ENCODE measurements around the gene CD7.

Gene CD7

GRCh38 chr17:82324566-82325285 lies 7.3 kb upstream of the CD7 start:
- no peak overlapping the region for H3K27ac Mint-ChIP-seq
- no peaks in the 10 kb centered on the region for H3K27me3 Mint-ChIP-seq
- no peaks in the 10 kb centered on the region for H3K9me3 Mint-ChIP-seq (ENCODE audit: low read depth)
- no peak overlapping the region for H3K4me3 Mint-ChIP-seq
- H3K36me3 Mint-ChIP-seq: no peaks in the 10 kb centered on the region
- peaks cover 19% of the 10 kb centered on the region for H3K4me1 Mint-ChIP-seq (ENCODE audit: low read depth)

- H3K9me3 Mint-ChIP-seq (ENCODE audit: low read depth): no peaks in the 10 kb centered on the region
Measured at GRCh38 chr17:82323514-82324234, 6.3 kb upstream of the CD7 start.

GRCh38 chr17:82322526-82323453 lies 5.4 kb upstream of the CD7 start:
- Mint-ChIP-seq H3K4me1 (ENCODE audit: low read depth) (peaks cover 19% of the 10 kb centered on the region), H3K36me3 (no peaks in the 10 kb centered on the region), H3K4me3 (peak overlapping the region; percentile 87), H3K27ac (peak overlapping the region; percentile 93), H3K27me3 (no peaks in the 10 kb centered on the region), H3K9me3 (ENCODE audit: low read depth) (no peaks in the 10 kb centered on the region)

More at GRCh38 chr17:82323514-82324234, 6.3 kb upstream of the CD7 start:
- H3K4me3 Mint-ChIP-seq: peak overlapping the region; percentile 32
- peak overlapping the region; percentile 5 for H3K27ac Mint-ChIP-seq
- no peaks in the 10 kb centered on the region for H3K36me3 Mint-ChIP-seq
- no peaks in the 10 kb centered on the region for H3K27me3 Mint-ChIP-seq
- H3K4me1 Mint-ChIP-seq (ENCODE audit: low read depth): peaks cover 19% of the 10 kb centered on the region

- no peaks in the 10 kb centered on the region for H3K27me3 Mint-ChIP-seq
- H3K9me3 Mint-ChIP-seq (ENCODE audit: low read depth): no peaks in the 10 kb centered on the region
- peak overlapping the region; percentile 87 for H3K4me3 Mint-ChIP-seq
- peaks cover 21% of the 10 kb centered on the region for H3K4me1 Mint-ChIP-seq (ENCODE audit: low read depth)
- peak overlapping the region; percentile 93 for H3K27ac Mint-ChIP-seq
- no peaks in the 10 kb centered on the region for H3K36me3 Mint-ChIP-seq
Measured at GRCh38 chr17:82321947-82322466, 4.6 kb upstream of the CD7 start.

- Mint-ChIP-seq H3K27me3 (no peaks in the 10 kb centered on the region), H3K9me3 (ENCODE audit: low read depth) (no peaks in the 10 kb centered on the region)
Measured at GRCh38 chr17:82320956-82321927, 3.8 kb upstream of the CD7 start.

GRCh38 chr17:82320140-82320840 lies 2.9 kb upstream of the CD7 start:
- Mint-ChIP-seq H3K36me3 (peaks cover 2% of the 10 kb centered on the region), H3K27ac (peak overlapping the region; percentile 98), H3K4me3 (peak overlapping the region; percentile 67), H3K4me1 (ENCODE audit: low read depth) (peaks cover 26% of the 10 kb centered on the region), H3K27me3 (no peaks in the 10 kb centered on the region), H3K9me3 (ENCODE audit: low read depth) (no peaks in the 10 kb centered on the region)

More at GRCh38 chr17:82320956-82321927, 3.8 kb upstream of the CD7 start:
- peak overlapping the region; percentile 98 for H3K27ac Mint-ChIP-seq
- no peaks in the 10 kb centered on the region for H3K36me3 Mint-ChIP-seq
- H3K4me3 Mint-ChIP-seq: peak overlapping the region; percentile 91
- peaks cover 23% of the 10 kb centered on the region for H3K4me1 Mint-ChIP-seq (ENCODE audit: low read depth)

GRCh38 chr17:82319619-82320062 lies 2.2 kb upstream of the CD7 start:
- peak overlapping the region; percentile 64 for H3K27ac Mint-ChIP-seq
- H3K4me3 Mint-ChIP-seq: no peak overlapping the region
- H3K36me3 Mint-ChIP-seq: peaks cover 2% of the 10 kb centered on the region
- peaks cover 24% of the 10 kb centered on the region for H3K4me1 Mint-ChIP-seq (ENCODE audit: low read depth)
- H3K27me3 Mint-ChIP-seq: no peaks in the 10 kb centered on the region
- H3K9me3 Mint-ChIP-seq (ENCODE audit: low read depth): no peaks in the 10 kb centered on the region

GRCh38 chr17:82318772-82319606 lies 1.6 kb upstream of the CD7 start:
- Mint-ChIP-seq H3K4me1 (ENCODE audit: low read depth) (peaks cover 22% of the 10 kb centered on the region), H3K27me3 (no peaks in the 10 kb centered on the region), H3K36me3 (peaks cover 2% of the 10 kb centered on the region), H3K9me3 (ENCODE audit: low read depth) (no peaks in the 10 kb centered on the region), H3K4me3 (no peak overlapping the region), H3K27ac (no peak overlapping the region)

GRCh38 chr17:82318169-82318498 lies 726 bp upstream of the CD7 start:
- H3K4me1 Mint-ChIP-seq (ENCODE audit: low read depth): peaks cover 29% of the 10 kb centered on the region
- H3K27me3 Mint-ChIP-seq: no peaks in the 10 kb centered on the region
- H3K4me3 Mint-ChIP-seq: no peak overlapping the region
- H3K9me3 Mint-ChIP-seq (ENCODE audit: low read depth): no peaks in the 10 kb centered on the region
- H3K36me3 Mint-ChIP-seq: peaks cover 4% of the 10 kb centered on the region
- H3K27ac Mint-ChIP-seq: no peak overlapping the region

GRCh38 chr17:82316651-82317393 lies 586 bp downstream of the CD7 start:
- Mint-ChIP-seq H3K36me3 (peaks cover 4% of the 10 kb centered on the region), H3K9me3 (ENCODE audit: low read depth) (no peaks in the 10 kb centered on the region), H3K4me3 (peak overlapping the region; percentile 96), H3K4me1 (ENCODE audit: low read depth) (peaks cover 24% of the 10 kb centered on the region), H3K27ac (peak overlapping the region; percentile 98), H3K27me3 (no peaks in the 10 kb centered on the region)

- Mint-ChIP-seq H3K4me3 (peak overlapping the region; percentile 96), H3K36me3 (peaks cover 4% of the 10 kb centered on the region), H3K4me1 (ENCODE audit: low read depth) (peaks cover 24% of the 10 kb centered on the region), H3K27me3 (no peaks in the 10 kb centered on the region), H3K9me3 (ENCODE audit: low read depth) (no peaks in the 10 kb centered on the region), H3K27ac (peak overlapping the region; percentile 98)
Measured at GRCh38 chr17:82315703-82316358, 1.6 kb downstream of the CD7 start.
